ENCODE results near the gene ZMIZ1. TPM values are rescaled to one million over a fixed set of nuclear protein-coding genes. Genes with fewer than 3 reads are reported as not detected.

The ZMIZ1 gene
- total and polyA plus RNA-seq, 8 donors: 63.1 to 87.2 (median 76.8) TPM

DNA sequence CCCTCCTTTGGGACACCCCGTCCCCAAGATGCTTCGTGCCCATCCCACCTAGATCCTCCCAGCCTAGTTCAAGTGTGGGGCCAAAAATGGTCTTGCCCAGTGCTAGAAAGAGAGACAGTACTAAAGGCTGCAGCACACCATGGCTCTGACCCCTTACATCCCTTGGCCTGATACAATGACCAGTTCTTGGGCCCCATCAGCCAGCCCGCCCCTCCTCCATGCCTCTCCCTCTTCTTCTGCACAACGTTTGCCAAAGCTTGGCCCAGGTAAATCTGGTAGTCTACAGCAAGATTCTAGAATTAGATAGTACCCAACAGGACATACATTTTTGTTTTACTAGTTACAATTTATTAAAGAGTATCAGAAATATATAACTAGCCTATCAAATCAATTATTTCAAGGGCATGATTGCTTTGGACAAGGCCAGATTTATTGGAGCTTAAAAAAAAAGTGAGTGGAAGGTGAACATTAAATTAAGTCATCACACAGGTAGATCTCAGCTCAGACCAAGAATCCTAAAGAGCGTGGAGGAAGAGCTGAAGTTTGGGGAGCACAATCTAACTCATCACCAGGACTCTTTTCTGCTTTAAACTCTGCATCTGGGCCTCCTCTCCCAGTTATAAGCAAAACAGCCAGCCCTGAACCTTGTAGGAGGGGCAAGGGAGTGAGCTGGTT is 69.8 kb downstream of the ZMIZ1 start:
- Histone ChIP-seq H3K9me3 (no peaks in the 10 kb centered on the region), H3K27me3 (no peaks in the 10 kb centered on the region), H3K27ac (peak overlapping the region; percentile 67 to 73), H3K36me3 (peaks cover 0 to 31% of the 10 kb centered on the region in 2 donors), H3K4me3 (no peak overlapping the region), H3K4me1 (peaks cover 49 to 88% of the 10 kb centered on the region in 2 donors)
- DNase-seq (no peak), ATAC-seq (no peak)
- TF ChIP-seq CTCF (IDR thresholded peaks at IDR 0.05): no peak
- intact Hi-C loops (cut with DNase I): no loop called here

- H3K36me3 ChIP-seq: peaks cover 0 to 31% of the 10 kb centered on the region in 2 donors
- DNase-seq (peak in 2 of 4 donors; percentile 56 to 64), ATAC-seq (peak; percentile 63)
- H3K4me3 ChIP-seq: no peak overlapping the region
- intact Hi-C loops (cut with DNase I): no loop called here
- H3K27ac ChIP-seq: peak overlapping the region; percentile 67 to 73
- no peaks in the 10 kb centered on the region for H3K27me3 ChIP-seq
- H3K4me1 ChIP-seq: peaks cover 49 to 90% of the 10 kb centered on the region in 2 donors
- TF ChIP-seq CTCF (IDR thresholded peaks at IDR 0.05): no peak
- H3K9me3 ChIP-seq: no peaks in the 10 kb centered on the region
Measured at GRCh38 chr10:79139124-79139835, 70.5 kb downstream of the ZMIZ1 start.

DNA sequence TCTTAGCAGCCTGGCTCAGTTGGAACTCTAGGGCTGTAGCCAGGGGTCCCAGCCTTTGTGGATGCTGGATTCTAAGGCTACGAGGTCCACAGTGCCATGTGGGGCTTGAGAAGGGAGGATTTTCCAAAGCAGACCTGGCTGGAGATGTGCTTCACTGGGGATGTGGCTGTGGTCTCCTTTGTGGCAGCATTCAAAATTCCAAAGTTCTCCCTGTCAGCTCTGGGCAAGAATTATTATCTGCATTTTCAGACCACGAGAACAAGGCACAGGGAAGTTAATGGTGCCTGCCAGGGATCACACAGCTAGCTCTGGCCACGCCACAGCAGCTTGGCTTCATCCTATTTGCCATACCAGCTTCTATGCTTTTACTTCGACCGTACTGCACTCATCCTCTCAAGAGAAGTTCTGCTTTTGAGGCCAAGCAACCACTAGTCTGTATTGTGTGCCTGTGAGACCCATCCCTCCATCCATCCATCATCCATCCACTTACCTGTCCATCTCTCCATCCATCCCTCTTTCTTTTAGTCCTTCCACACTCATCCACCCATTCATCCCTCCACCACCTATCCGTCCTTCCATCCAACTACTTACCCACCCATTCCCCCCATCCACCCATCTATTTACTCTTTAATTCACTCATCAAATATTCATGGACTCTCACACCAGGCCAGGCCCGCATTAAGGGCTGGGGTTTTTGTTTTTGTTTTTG is 71.5 kb downstream of the ZMIZ1 start:
- no peak for TF ChIP-seq CTCF (IDR thresholded peaks at IDR 0.05)
- Histone ChIP-seq H3K27ac (peak overlapping the region; percentile 67 to 73), H3K9me3 (no peaks in the 10 kb centered on the region), H3K4me3 (no peak overlapping the region), H3K27me3 (no peaks in the 10 kb centered on the region), H3K36me3 (peaks cover 0 to 31% of the 10 kb centered on the region in 2 donors), H3K4me1 (peaks cover 52 to 96% of the 10 kb centered on the region in 2 donors)
- ATAC-seq (no peak), DNase-seq (no peak)
- intact Hi-C loops (cut with DNase I): loop anchor here in 1 of 2 donors (10.0 kb wide), 1 partner anchor 65 kb away; no protein-coding TSS in a partner anchor

DNA sequence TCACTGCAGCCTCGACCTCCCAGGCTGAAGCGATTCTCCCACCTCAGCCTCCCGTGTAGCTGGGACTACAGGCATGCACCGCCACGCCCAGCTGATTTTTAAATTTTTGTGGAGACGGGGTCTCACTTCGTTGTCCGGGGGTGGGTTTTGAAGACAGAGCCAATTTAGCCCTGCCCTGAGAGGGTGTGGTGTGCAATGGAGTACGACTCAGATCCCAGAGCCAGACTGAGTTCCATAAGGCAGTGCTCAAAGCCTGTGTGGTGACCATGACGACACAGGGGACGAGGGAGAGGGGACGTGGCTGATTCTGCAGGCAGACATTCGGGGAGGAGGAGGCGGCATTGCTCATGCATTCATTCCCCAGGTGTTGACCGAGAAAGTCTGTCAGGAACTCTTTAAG is 72.1 kb downstream of the ZMIZ1 start:
- intact Hi-C loops (cut with DNase I): loop anchor here in 1 of 2 donors (10.0 kb wide), 1 partner anchor 66 kb away; no protein-coding TSS in a partner anchor
- no peak overlapping the region for H3K4me3 ChIP-seq
- H3K27me3 ChIP-seq: no peaks in the 10 kb centered on the region
- H3K36me3 ChIP-seq: peaks cover 0 to 31% of the 10 kb centered on the region in 2 donors
- H3K9me3 ChIP-seq: no peaks in the 10 kb centered on the region
- peaks cover 57 to 96% of the 10 kb centered on the region in 2 donors for H3K4me1 ChIP-seq
- no peak for DNase-seq
- no peak for TF ChIP-seq CTCF (IDR thresholded peaks at IDR 0.05)
- H3K27ac ChIP-seq: peak overlapping the region; percentile 25 to 53
- no peak for ATAC-seq

Data from left lung (tissue), 10 donors.